H1 (cell line): ENCODE measurements around the gene RUFY1. TPM values are rescaled to one million over a fixed set of nuclear protein-coding genes. Genes with fewer than 3 reads are reported as not detected.

Experiments used
- RXRA ChIP-seq: IDR thresholded peaks from 2 replicates; pipeline ENCODE4 v1.6.1; 2011; ENCODE audit warnings: low read depth, mild to moderate bottlenecking, low read length, moderate library complexity; ENCODE audit not compliant: insufficient read depth
- polyA plus RNA-seq, 7 experiments: library from polyadenylated mRNA; depleted of rRNA in 3 of 7; stranded (reverse) in 5 of 7; unstranded in 2 of 7; fragments of >200 nt in 5 of 7; fragments of 200-250 nt in 2 of 7; gene quantifications; 1 replicate in 5 of 7; 2 replicates in 1 of 7; 4 replicates in 1 of 7; pipeline versions ENCODE4 v1.2.1 to v1.2.3, GENCODE V29; 2011 to 2013; ENCODE audit warnings: missing spikeins in 2 of 7, mixed read lengths in 2 of 7
- total RNA-seq: library from RNA; stranded (reverse); fragmentation: NEBNext Ultra II Directional; extraction: Animal tissue kit (Norgen Biotek cat#: 25700); gene quantifications from 2 replicates; pipeline ENCODE4 v1.2.1, GENCODE V29; 2021

Gene RUFY1
- total and polyA plus RNA-seq, 2 of the 8 experiments (the other 6 are each of a cell fraction or from before 2014, with no cell fraction given), result 22.4 to 29.5 TPM

- no peak for TF ChIP-seq RXRA
- TF ChIP-seq, all 59 proteins: peak for 0
Measured at GRCh38 chr5:179572386-179572785, 22.0 kb downstream of the RUFY1 start (continued).
